Caco-2 (cell line): Measurements from ENCODE around the gene TRPV3. TPM values are rescaled to one million over a fixed set of nuclear protein-coding genes. Genes with fewer than 3 reads are reported as not detected.

Experiments used
- BruUV-seq: library from RNA; stranded (reverse); fragments of 400-500 nt; replicated peaks from 2 replicates; lab custom pipeline; 2021; lab: Mats Ljungman, UMichigan
- CTCF ChIA-PET: fragments of 300-600 bp; sonication (Branson Sonifier 250); formaldehyde crosslinking; loops from one replicate; lab custom pipeline; 2022; ENCODE audit warnings: antibody characterized with exemption; lab: Charles Lee
- POLR2A ChIA-PET: fragments of 300-600 bp; sonication (Branson Sonifier 250); formaldehyde crosslinking; loops from one replicate; lab custom pipeline; 2022; ENCODE audit warnings: antibody characterized with exemption; lab: Charles Lee
- DNase-seq, 2 experiments: peaks; one replicate each; pipeline versions ENCODE4 v3.0.0 to v3.0.0-alpha.2; 2020 to 2022
- H3K27me3 ChIP-seq: replicated peaks from 2 replicates; pipeline ENCODE4 v1.6.0; 2011; ENCODE audit warnings: low read length; ENCODE audit not compliant: control insufficient read depth, insufficient read depth
- H3K36me3 ChIP-seq: 2 replicates; pipeline ENCODE4 v1.5.1; 2011; ENCODE audit warnings: low read length; ENCODE audit not compliant: control insufficient read depth, insufficient read depth
- H3K4me1 ChIP-seq: fragments of 250-450 bp; sonication (Bioruptor Pico); 2 replicates; pipeline ENCODE4 v1.5.1; 2020; ENCODE audit warnings: mild to moderate bottlenecking
- H3K4me3 ChIP-seq: 2 replicates; pipeline ENCODE4 v1.5.1; 2011; ENCODE audit warnings: low read depth, mild to moderate bottlenecking, control low read depth, low read length
- H3K9me3 ChIP-seq: fragments of 250-450 bp; sonication (Bioruptor Pico); 2 replicates; pipeline ENCODE4 v1.5.1; 2020; ENCODE audit warnings: mild to moderate bottlenecking, moderate library complexity
- H3K27ac Mint-ChIP-seq: one replicate; pipeline ENCODE4 v1.8.0; 2022; ENCODE audit warnings: mixed read lengths; ENCODE audit not compliant: unreplicated experiment
- H3K27me3 Mint-ChIP-seq: one replicate; pipeline ENCODE4 v1.8.0; 2022; ENCODE audit warnings: mixed read lengths; ENCODE audit not compliant: insufficient read depth, unreplicated experiment
- H3K36me3 Mint-ChIP-seq: one replicate; pipeline ENCODE4 v1.8.0; 2022; ENCODE audit warnings: mild to moderate bottlenecking, mixed read lengths; ENCODE audit not compliant: insufficient read depth, unreplicated experiment
- H3K4me1 Mint-ChIP-seq: one replicate; pipeline ENCODE4 v1.8.0; 2022; ENCODE audit warnings: low read depth, mixed read lengths; ENCODE audit not compliant: unreplicated experiment
- H3K4me3 Mint-ChIP-seq: one replicate; pipeline ENCODE4 v1.8.0; 2022; ENCODE audit warnings: mild to moderate bottlenecking, moderate library complexity, mixed read lengths; ENCODE audit not compliant: unreplicated experiment
- H3K9me3 Mint-ChIP-seq: one replicate; pipeline ENCODE4 v1.8.0; 2022; ENCODE audit warnings: mixed read lengths; ENCODE audit not compliant: unreplicated experiment
- CTCF ChIP-seq, 2 experiments: fragments of 200-600 bp in 1 of 2; IDR thresholded peaks; 1 replicate in 1 of 2; 2 replicates in 1 of 2; pipeline versions ENCODE4 v1.5.1 to v1.8.0; 2011 to 2022; ENCODE audit warnings: antibody characterized with exemption in 1 of 2, control low read depth in 1 of 2, inconsistent platforms in 1 of 2, low read depth in 1 of 2, low read length in 1 of 2, mild to moderate bottlenecking in 1 of 2, moderate library complexity in 1 of 2; ENCODE audit not compliant: insufficient read depth in 1 of 2, severe bottlenecking in 1 of 2, unreplicated experiment in 1 of 2
- intact Hi-C: fragments of 100-400 bp; cut with micrococcal nuclease; formaldehyde crosslinking; loops from one replicate; pipeline ENCODE4 v1.10.0; 2022; ENCODE audit not compliant: unreplicated experiment
- total RNA-seq: library from RNA; stranded (reverse); gene quantifications from 2 replicates; pipeline ENCODE4 v1.2.3, GENCODE V29; 2022

The TRPV3 gene
- total RNA-seq, 1 experiment from 2014 or later, result 8.4 TPM

- Histone ChIP-seq H3K4me1 (no peaks in the 10 kb centered on the region), H3K9me3 (no peaks in the 10 kb centered on the region), H3K27me3 (no peaks in the 10 kb centered on the region), H3K4me3 (no peak overlapping the region), H3K36me3 (no peaks in the 10 kb centered on the region)
- Mint-ChIP-seq H3K27me3 (no peaks in the 10 kb centered on the region), H3K4me3 (no peak overlapping the region), H3K27ac (no peak overlapping the region), H3K36me3 (no peaks in the 10 kb centered on the region), H3K9me3 (no peaks in the 10 kb centered on the region), H3K4me1 (no peaks in the 10 kb centered on the region)
- no peak for TF ChIP-seq CTCF (IDR thresholded peaks at IDR 0.05; ENCODE audit: insufficient read depth in 1 of 2, low read depth in 1 of 2, low read length in 1 of 2, severe bottlenecking in 1 of 2, unreplicated experiment in 1 of 2)
- ChIA-PET CTCF (interaction anchor here (0.5 kb wide), 1 partner anchor 12 kb away, joined by 3 read pairs; no protein-coding TSS in a partner anchor), POLR2A (no interaction called here)
- no TSS peak for BruUV-seq
- intact Hi-C loops, result no loop called here
- no peak for DNase-seq
These were observed 49.7 kb downstream of the TRPV3 start for GRCh38 chr17:3507869-3508268.

- Histone ChIP-seq H3K27me3 (no peaks in the 10 kb centered on the region), H3K36me3 (no peaks in the 10 kb centered on the region), H3K4me3 (no peak overlapping the region), H3K4me1 (no peaks in the 10 kb centered on the region), H3K9me3 (no peaks in the 10 kb centered on the region)
- Mint-ChIP-seq H3K9me3 (no peaks in the 10 kb centered on the region), H3K4me3 (no peak overlapping the region), H3K36me3 (no peaks in the 10 kb centered on the region), H3K27ac (no peak overlapping the region), H3K27me3 (no peaks in the 10 kb centered on the region), H3K4me1 (no peaks in the 10 kb centered on the region)
- ChIA-PET POLR2A (no interaction called here), CTCF (interaction anchor here (0.6 kb wide), 1 partner anchor 58 kb away, joined by 3 read pairs; no protein-coding TSS in a partner anchor)
- TF ChIP-seq CTCF (IDR thresholded peaks at IDR 0.05; ENCODE audit: insufficient read depth in 1 of 2, low read depth in 1 of 2, low read length in 1 of 2, severe bottlenecking in 1 of 2, unreplicated experiment in 1 of 2), result no peak
- DNase-seq, result no peak
- intact Hi-C loops, result no loop called here
- no TSS peak for BruUV-seq
These were observed 50.5 kb downstream of the TRPV3 start for GRCh38 chr17:3507071-3507470.

- no peaks in the 10 kb centered on the region for H3K36me3 ChIP-seq
- H3K4me1 Mint-ChIP-seq, result no peaks in the 10 kb centered on the region
- no peaks in the 10 kb centered on the region for H3K4me1 ChIP-seq
- BruUV-seq, result no TSS peak
- POLR2A ChIA-PET, result no interaction called here
- H3K36me3 Mint-ChIP-seq, result no peaks in the 10 kb centered on the region
- no peaks in the 10 kb centered on the region for H3K9me3 ChIP-seq
- intact Hi-C loops, result no loop called here
- no peak for DNase-seq
- no peaks in the 10 kb centered on the region for H3K27me3 ChIP-seq
- CTCF ChIA-PET, result no interaction called here
- no peak overlapping the region for H3K4me3 Mint-ChIP-seq
- H3K4me3 ChIP-seq, result no peak overlapping the region
- no peaks in the 10 kb centered on the region for H3K27me3 Mint-ChIP-seq
- no peak for TF ChIP-seq CTCF (IDR thresholded peaks at IDR 0.05; ENCODE audit: insufficient read depth in 1 of 2, low read depth in 1 of 2, low read length in 1 of 2, severe bottlenecking in 1 of 2, unreplicated experiment in 1 of 2)
- peaks cover 5% of the 10 kb centered on the region for H3K9me3 Mint-ChIP-seq
- H3K27ac Mint-ChIP-seq, result no peak overlapping the region
These were observed 51.6 kb downstream of the TRPV3 start for GRCh38 chr17:3506054-3506453.
